Endothelial cell of umbilical vein (primary cell): ENCODE results near the gene TLE4. TPM values are rescaled to one million over a fixed set of nuclear protein-coding genes. Genes with fewer than 3 reads are reported as not detected.

Source experiments
- BruUV-seq: library from RNA; stranded (reverse); fragments of 400-500 nt; replicated peaks from 2 replicates; lab custom pipeline; 2021; lab: Mats Ljungman, UMichigan
- CTCF ChIA-PET: fragments of 300-600, 350-600 bp; sonication (Branson Sonifier 250); formaldehyde crosslinking; loops from one replicate; lab custom pipeline; 2021; ENCODE audit warnings: antibody characterized with exemption, inconsistent platforms; lab: Charles Lee
- POLR2A ChIA-PET: fragments of 300-600, 350-600 bp; sonication (Branson Sonifier 250); formaldehyde crosslinking; loops from one replicate; lab custom pipeline; 2021; ENCODE audit warnings: antibody characterized with exemption, inconsistent platforms; lab: Charles Lee
- DNase-seq: peaks from one replicate; pipeline ENCODE4 v3.0.0-alpha.2; 2011; ENCODE audit warnings: low read depth, low spot score
- FAIRE-seq: peaks from 2 replicates; lab custom pipeline; 2011; peaks lifted over from hg19 to GRCh38; lab: Jason Lieb, UNC
- H2AFZ ChIP-seq: 2 replicates; pipeline ENCODE4 v1.6.0; 2012; ENCODE audit warnings: low read depth, low read length, control low read depth, inconsistent platforms
- H3K27ac ChIP-seq: 2 replicates; pipeline ENCODE4 v1.5.1; 2011; ENCODE audit warnings: low read depth, mild to moderate bottlenecking, control low read depth, low read length, moderate library complexity; ENCODE audit not compliant: insufficient read depth
- H3K27me3 ChIP-seq, 2 experiments: 2 replicates each; pipeline versions ENCODE4 v1.6.0 to v1.6.1; 2011; ENCODE audit warnings: low read length in 2 of 2, mixed read lengths in 1 of 2; ENCODE audit not compliant: control insufficient read depth in 2 of 2, insufficient read depth in 2 of 2
- H3K36me3 ChIP-seq, 2 experiments: 2 replicates in 1 of 2; 3 replicates in 1 of 2; pipeline ENCODE4 v1.5.1; 2011; ENCODE audit warnings: low read length in 2 of 2, mild to moderate bottlenecking in 1 of 2, moderate library complexity in 1 of 2; ENCODE audit not compliant: control insufficient read depth in 2 of 2, insufficient read depth in 2 of 2; ENCODE audit errors: extremely low read depth in 1 of 2
- H3K4me1 ChIP-seq: 3 replicates; pipeline ENCODE4 v1.5.1; 2011; ENCODE audit warnings: mild to moderate bottlenecking, low read length; ENCODE audit not compliant: control insufficient read depth, insufficient read depth; ENCODE audit errors: extremely low read depth
- H3K4me2 ChIP-seq: 2 replicates; pipeline ENCODE4 v1.6.1; 2011; ENCODE audit warnings: low read length, control low read depth, mixed read lengths; ENCODE audit not compliant: insufficient read depth
- H3K4me3 ChIP-seq, 3 experiments: fragments of 200-600 bp in 1 of 3; sonication (generic), shearing (Covaris generic) in 1 of 3; replicated peaks in 1 of 3; 2 replicates each; pipeline ENCODE4 v1.5.1; 2011 to 2016; ENCODE audit warnings: control low read depth in 3 of 3, low read length in 3 of 3, mild to moderate bottlenecking in 2 of 3, inconsistent platforms in 1 of 3, low read depth in 1 of 3, moderate library complexity in 1 of 3; ENCODE audit not compliant: insufficient read depth in 1 of 3
- H3K79me2 ChIP-seq: 2 replicates; pipeline ENCODE4 v1.6.0; 2012; ENCODE audit warnings: low read length, inconsistent platforms; ENCODE audit not compliant: control insufficient read depth, insufficient read depth
- H3K9ac ChIP-seq: replicated peaks from 2 replicates; pipeline ENCODE3; 2011; ENCODE audit warnings: low read length, control low read depth; ENCODE audit not compliant: insufficient read depth; ENCODE audit errors: extremely low read depth
- H3K9me1 ChIP-seq: replicated peaks from 3 replicates; pipeline ENCODE4 v1.6.0; 2011; ENCODE audit warnings: mild to moderate bottlenecking, low read length; ENCODE audit not compliant: control insufficient read depth, insufficient read depth; ENCODE audit errors: extremely low read depth
- H3K9me3 ChIP-seq: replicated peaks from 2 replicates; pipeline ENCODE4 v1.5.1; 2012; ENCODE audit warnings: low read length, inconsistent platforms; ENCODE audit not compliant: control insufficient read depth, insufficient read depth
- H4K20me1 ChIP-seq: replicated peaks from 2 replicates; pipeline ENCODE3; 2011; ENCODE audit warnings: mild to moderate bottlenecking, low read length; ENCODE audit not compliant: control insufficient read depth, insufficient read depth; ENCODE audit errors: extremely low read depth
- CTCF ChIP-seq, 2 donors: IDR thresholded peaks; 1 replicate in 1 of 2; 2 replicates in 1 of 2; pipeline ENCODE4 v1.5.1; 2011; ENCODE audit warnings: low read length in 2 of 2, mild to moderate bottlenecking in 2 of 2, moderate library complexity in 2 of 2, control low read depth in 1 of 2, inconsistent platforms in 1 of 2, low read depth in 1 of 2; ENCODE audit not compliant: insufficient read depth in 1 of 2; ENCODE audit errors: extremely low read depth in 1 of 2
- EZH2 ChIP-seq: IDR thresholded peaks from 2 replicates; pipeline ENCODE4 v1.6.1; 2012; ENCODE audit warnings: borderline replicate concordance, low read depth, mild to moderate bottlenecking, moderate library complexity, low read length, inconsistent platforms; ENCODE audit not compliant: severe bottlenecking
- FOS ChIP-seq: IDR thresholded peaks from 2 replicates; pipeline ENCODE4 v1.6.1; 2011; ENCODE audit warnings: mild to moderate bottlenecking, low read length, moderate library complexity, borderline replicate concordance; ENCODE audit not compliant: insufficient read depth
- GATA2 ChIP-seq: IDR thresholded peaks from 2 replicates; pipeline ENCODE4 v1.7.0; 2011; ENCODE audit warnings: low read depth, mild to moderate bottlenecking, moderate library complexity, mixed read lengths, low read length; ENCODE audit not compliant: insufficient read length, insufficient read depth
- JUN ChIP-seq: IDR thresholded peaks from 2 replicates; pipeline ENCODE4 v1.6.1; 2011; ENCODE audit warnings: borderline replicate concordance, low read depth; ENCODE audit not compliant: insufficient read length, insufficient read depth
- MYC ChIP-seq: IDR thresholded peaks from one replicate; pipeline ENCODE4 v1.6.1; 2011; ENCODE audit warnings: mild to moderate bottlenecking, low read depth, low read length
- POLR2A ChIP-seq: IDR thresholded peaks from 2 replicates; pipeline ENCODE4 v1.6.1; 2012; ENCODE audit warnings: low read depth, mild to moderate bottlenecking, control low read depth, low read length
- POLR2AphosphoS5 ChIP-seq: IDR thresholded peaks from 2 replicates; pipeline ENCODE4 v1.6.1; 2012; ENCODE audit warnings: low read depth, mild to moderate bottlenecking, control low read depth, low read length, moderate library complexity; ENCODE audit not compliant: insufficient read depth
- dilution Hi-C: fragments of 300-500 bp; cut with MboI; formaldehyde crosslinking; loops from one replicate; pipeline ENCODE4 v1.15.0; 2019; ENCODE audit warnings: low sequenced_read_pairs; ENCODE audit not compliant: extremely low pct_ligation_motif_present
- intact Hi-C: fragments of 100-400 bp; cut with micrococcal nuclease; formaldehyde crosslinking; loops from one replicate; pipeline ENCODE4 v1.10.0; 2022
- polyA plus RNA-seq, 4 experiments: library from polyadenylated mRNA; depleted of rRNA in 3 of 4; stranded (reverse) in 3 of 4; unstranded in 1 of 4; fragments of >200 nt; gene quantifications; 2 replicates each; pipeline versions ENCODE4 v1.2.1 to v1.2.3, GENCODE V29; 2011 to 2012; ENCODE audit warnings: missing spikeins in 1 of 4
- total RNA-seq: library from RNA; stranded (reverse); gene quantifications from 2 replicates; pipeline ENCODE4 v1.2.3, GENCODE V29; 2021
- TF ChIP-seq, protein P1 (sequence below): IDR thresholded peaks from 2 replicates; pipeline ENCODE4 v1.6.1; 2011; ENCODE audit not compliant: insufficient read depth, insufficient read length

The TLE4 gene
- total and polyA plus RNA-seq, 2 donors (not counting 3 experiments of a cell fraction or from before 2014, with no cell fraction given): 31.4 to 32.3 TPM

GRCh38 chr9:79673614-79674013, 101.8 kb downstream of the TLE4 start:
- dilution Hi-C loops (no loop called here), intact Hi-C loops (no loop called here)
- Histone ChIP-seq H3K27ac (no peak overlapping the region), H3K4me2 (no peak overlapping the region), H3K9ac (no peak overlapping the region), H3K9me1 (no peaks in the 10 kb centered on the region), H3K27me3 (no peaks in the 10 kb centered on the region), H2AFZ (no peak overlapping the region), H3K4me1 (no peaks in the 10 kb centered on the region), H3K36me3 (no peaks in the 10 kb centered on the region), H3K4me3 (no peak overlapping the region), H4K20me1 (no peaks in the 10 kb centered on the region), H3K79me2 (no peaks in the 10 kb centered on the region), H3K9me3 (no peaks in the 10 kb centered on the region)
- TF ChIP-seq EZH2: no peak
- TF ChIP-seq, protein P1, sequence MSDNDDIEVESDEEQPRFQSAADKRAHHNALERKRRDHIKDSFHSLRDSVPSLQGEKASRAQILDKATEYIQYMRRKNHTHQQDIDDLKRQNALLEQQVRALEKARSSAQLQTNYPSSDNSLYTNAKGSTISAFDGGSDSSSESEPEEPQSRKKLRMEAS: no peak
- no peak for TF ChIP-seq GATA2
- no peak for TF ChIP-seq MYC
- no peak for TF ChIP-seq FOS
- no peak for TF ChIP-seq POLR2A
- TF ChIP-seq JUN: no peak
- no peak for TF ChIP-seq CTCF (IDR thresholded peaks at IDR 0.05; ENCODE audit: extremely low read depth in 1 of 2, insufficient read depth in 1 of 2, low read depth in 1 of 2, low read length in 2 of 2)
- TF ChIP-seq POLR2AphosphoS5: no peak
- ChIA-PET POLR2A (no interaction called here), CTCF (interaction anchor here (1.0 to 1.5 kb wide), 2 partner anchors 8 to 10 kb away, joined by 3 to 4 read pairs; no protein-coding TSS in a partner anchor)
- FAIRE-seq (no peak), DNase-seq (no peak)
- no TSS peak for BruUV-seq
